Stimulated activated CD4-positive, alpha-beta T cell treated with anti-CD3 and anti-CD28 coated beads, Interleukin-4, amount 100 ng/mL, for 24 hours (primary cell): Measurements from ENCODE around the gene HS6ST2.
"Not testable (repeated sequence)": the region's sequence is repeated elsewhere in the genome, so short reads cannot be mapped to it uniquely, and the experiment has no call there.

Experiments
- DNase-seq: peaks from one replicate; pipeline ENCODE4 v3.0.0-alpha.2; 2020

HS6ST2 gene

DNA sequence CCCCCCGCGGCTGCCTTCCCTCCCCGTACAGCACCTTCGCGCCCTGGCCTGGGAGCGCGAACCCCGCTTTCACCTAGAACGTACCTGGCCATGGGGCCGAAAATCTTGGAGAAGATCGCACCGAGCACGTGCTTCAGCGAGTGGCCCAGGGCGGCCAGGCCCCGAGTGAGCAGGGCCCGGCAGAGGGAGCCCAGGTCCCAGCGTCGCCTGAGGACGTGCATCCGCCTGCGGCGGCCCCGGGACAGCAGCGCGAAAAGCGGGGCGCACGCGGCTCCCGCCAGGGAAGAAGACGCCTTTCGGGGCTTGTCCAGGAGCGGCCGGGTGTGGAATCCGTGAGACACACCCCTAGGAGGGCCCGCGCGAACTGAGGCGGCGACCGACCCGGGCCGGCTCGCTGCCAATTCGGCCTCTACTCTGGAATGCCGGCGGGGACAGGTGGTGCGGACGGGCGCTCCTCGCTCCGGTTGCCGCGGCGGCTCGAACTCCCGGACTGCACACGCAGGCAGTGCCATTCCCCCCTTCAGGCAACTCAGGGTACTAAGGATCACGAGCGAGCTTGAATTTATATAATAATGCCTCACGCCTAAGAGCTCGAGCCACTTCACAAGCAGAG, at the start of gene HS6ST2:
HS6ST2 (minus strand) TSS at position 539 of the 613 bp plus-strand sequence.
- no peak for DNase-seq

DNA sequence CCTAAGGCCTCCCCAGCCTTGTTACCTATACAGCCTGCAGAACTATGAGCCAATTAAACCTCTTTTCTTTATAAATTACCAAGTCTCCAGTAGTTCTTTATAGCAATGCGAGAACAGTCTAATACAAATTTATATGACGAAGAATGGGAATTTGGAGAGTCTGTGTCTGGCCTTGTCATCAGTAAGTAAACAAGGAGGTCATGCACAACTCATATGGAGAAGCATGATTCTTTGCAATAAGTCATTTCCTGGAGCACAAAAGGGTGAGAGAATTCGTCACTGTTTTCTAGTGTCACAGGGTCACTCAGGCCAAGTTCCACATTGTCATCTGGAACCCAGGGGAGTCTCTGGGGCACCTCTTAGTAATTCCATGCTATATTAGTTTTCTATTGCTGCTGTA, 49.0 kb upstream of the HS6ST2 start:
- DNase-seq = no peak

GRCh38 chrX:133005616-133006015, 47.2 kb upstream of the HS6ST2 start:
- no peak for DNase-seq

DNA sequence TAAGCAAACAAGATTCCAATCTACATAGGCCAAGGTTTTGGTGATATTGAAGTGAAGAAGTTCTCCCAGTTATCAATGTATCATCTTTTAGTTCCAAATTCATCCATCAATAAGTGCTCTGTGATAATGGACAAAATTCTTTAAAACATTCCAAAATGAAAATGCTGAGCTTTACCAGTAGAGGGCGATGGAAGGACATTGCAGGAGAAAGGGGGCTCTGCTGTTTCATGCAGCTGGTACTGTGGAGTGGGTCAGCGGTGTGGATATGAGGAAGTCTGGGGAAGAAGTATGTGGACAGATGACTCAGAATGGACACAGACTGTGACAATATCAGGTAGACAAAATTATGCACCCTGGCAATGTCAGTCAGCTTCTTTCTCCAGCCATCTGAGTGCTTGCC, 46.6 kb upstream of the HS6ST2 start:
- no peak for DNase-seq

- no peak for DNase-seq
Measured at GRCh38 chrX:132999209-132999608, 40.8 kb upstream of the HS6ST2 start.

DNA sequence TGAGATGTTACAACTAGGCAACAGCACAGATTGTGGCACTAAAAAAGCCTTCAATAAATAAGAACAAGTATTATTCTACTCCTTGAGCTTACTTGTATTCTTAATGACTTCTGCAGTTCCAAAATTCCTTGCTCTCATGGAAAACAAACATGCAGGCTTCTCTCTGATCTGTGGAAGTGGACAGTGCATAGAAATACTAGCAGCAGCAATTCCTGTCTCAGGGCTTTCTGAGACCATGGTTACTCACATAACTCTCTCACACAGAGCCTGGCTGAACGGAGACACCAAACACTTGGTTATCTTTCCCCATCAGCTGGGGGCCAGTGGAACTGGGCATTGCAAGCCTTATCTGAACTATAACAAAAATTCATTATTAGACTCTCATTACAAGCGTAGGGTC, 32.4 kb upstream of the HS6ST2 start:
- no peak for DNase-seq

GRCh38 chrX:132986556-132986955, 28.1 kb upstream of the HS6ST2 start:
- no peak for DNase-seq

GRCh38 chrX:132984058-132984650, 25.7 kb upstream of the HS6ST2 start:
- DNase-seq = no peak

GRCh38 chrX:132983496-132983895, 25.1 kb upstream of the HS6ST2 start:
- DNase-seq = no peak

DNA sequence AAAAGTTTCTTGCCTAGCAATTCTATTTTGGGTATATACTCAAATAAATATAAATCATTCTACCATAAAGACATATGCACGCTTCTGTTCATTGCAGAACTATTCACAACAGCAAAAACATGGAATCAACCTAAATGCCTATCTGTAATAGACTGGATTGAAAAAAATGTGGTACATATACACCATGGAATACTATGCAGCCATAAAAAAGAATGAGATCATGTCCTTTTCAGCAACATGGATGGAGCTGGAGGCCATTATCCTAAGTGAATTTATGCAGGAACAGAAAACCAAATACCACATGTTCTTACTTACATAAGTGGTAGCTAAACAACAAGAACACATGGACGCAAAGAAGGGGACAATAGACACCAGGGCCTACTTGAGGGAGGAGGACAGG, 21.6 kb upstream of the HS6ST2 start:
- not testable (repeated sequence) for DNase-seq

- no peak for DNase-seq
Measured at GRCh38 chrX:132968296-132968949, 10.0 kb upstream of the HS6ST2 start.

DNA sequence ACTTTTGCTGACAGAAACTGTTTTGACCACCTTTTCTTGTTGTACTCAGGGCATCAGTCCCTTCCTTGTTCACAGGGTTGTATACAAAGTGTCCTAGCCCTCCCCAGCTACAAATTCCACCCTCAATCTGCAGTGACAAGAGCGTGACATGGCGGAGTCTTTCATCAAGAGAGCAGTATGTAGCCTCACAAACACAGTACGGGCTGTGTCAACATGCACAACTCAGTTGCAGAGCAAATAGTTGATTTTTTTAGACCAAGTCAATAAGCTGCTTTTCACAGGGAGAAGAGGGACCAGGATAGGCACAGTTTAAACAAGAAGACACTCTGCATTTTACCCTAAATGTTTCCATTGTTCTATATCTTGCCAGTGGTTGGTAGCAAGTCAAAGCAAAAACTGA, 8.6 kb upstream of the HS6ST2 start:
- DNase-seq = no peak

DNA sequence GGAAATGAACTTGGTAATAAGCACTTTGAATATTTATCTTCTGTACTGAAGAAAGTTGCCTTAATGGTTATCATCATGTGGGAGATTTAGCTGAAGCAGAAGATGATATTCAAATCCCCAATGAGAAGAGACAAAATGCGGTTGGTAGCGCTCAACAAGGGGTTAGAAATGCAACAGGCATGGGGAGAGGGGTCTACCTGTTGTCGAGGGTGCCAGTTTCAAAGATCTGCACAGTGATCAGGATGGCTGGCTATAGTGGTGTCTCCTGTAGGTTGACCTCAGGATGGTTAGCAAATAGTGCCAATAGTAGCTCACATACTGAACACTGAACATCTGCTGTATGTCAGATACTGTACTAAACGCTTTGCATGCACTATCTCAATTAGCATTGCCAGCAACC, 7.0 kb upstream of the HS6ST2 start:
- no peak for DNase-seq

DNA sequence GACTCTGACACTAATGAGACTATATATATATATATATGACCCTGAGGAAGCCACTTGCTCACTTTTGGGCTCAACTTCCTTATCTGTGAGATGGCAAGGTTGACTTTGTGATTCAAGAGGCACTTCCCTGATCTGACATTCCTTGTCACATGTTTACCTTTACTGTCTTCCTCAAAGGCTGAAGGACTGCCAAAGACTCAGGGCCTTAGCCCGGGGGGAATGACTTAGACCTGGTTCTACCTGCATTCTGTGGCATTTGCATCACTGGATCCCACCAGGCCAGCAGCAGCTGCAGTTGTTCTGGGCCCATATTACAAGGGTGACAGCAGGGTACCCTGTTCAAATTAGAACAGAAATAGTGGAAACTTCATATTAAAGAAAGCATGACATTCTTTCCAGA, 3.1 kb upstream of the HS6ST2 start:
- DNase-seq = no peak

- DNase-seq = no peak
Measured at GRCh38 chrX:132957211-132958090, 978 bp downstream of the HS6ST2 start.

GRCh38 chrX:132956421-132957210, 1.8 kb downstream of the HS6ST2 start:
- no peak for DNase-seq

DNA sequence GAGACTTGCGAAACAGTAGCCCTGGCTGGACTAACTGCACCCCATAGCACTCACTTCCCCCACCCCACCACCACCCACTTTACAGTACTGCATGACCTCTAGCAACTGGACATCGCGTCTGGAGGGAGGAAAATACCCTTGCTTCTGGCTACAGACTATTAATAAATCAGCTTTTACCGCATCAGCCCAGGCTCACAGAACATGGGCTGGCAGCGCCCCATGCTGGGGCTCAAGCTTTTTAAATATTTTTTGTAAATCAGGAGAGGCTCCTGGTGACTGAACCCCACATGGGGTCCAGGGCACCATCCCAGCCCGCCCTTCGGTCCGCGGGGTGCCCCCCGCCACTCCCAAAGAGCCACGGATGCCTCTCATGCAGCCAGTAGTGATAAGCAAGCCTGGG, 2.7 kb downstream of the HS6ST2 start:
- DNase-seq = no peak

- DNase-seq = no peak
Measured at GRCh38 chrX:132954323-132954722, 4.1 kb downstream of the HS6ST2 start.

GRCh38 chrX:132953354-132953753, 5.1 kb downstream of the HS6ST2 start:
- DNase-seq = no peak

DNA sequence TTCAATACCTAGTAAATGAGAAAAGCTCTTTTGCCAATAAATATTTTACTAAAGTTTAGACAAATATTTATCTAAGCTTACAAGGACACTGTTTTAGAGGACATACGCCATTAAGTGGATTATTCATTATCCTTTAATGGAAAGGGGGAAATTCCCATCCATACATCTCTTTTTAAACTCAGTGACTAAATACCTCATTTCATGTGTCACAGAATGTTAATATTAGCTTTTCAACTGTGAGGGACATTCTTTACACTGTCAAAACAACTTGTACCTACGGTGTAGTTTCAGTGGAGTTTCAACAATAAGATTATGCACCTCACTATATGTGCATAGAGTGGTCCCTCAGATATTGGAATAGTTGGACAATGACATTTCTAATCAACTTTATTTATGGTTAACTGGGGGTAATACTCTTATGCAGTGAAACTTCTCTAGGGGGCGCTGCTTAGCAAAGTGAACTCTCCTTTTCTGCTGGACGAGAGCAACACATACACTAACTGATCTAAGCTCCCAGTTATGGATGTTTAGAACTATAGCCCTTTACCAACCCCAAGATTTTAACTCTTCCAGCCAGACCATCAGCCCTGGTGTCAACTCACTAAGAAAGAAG, 9.7 kb downstream of the HS6ST2 start:
- DNase-seq = no peak

DNA sequence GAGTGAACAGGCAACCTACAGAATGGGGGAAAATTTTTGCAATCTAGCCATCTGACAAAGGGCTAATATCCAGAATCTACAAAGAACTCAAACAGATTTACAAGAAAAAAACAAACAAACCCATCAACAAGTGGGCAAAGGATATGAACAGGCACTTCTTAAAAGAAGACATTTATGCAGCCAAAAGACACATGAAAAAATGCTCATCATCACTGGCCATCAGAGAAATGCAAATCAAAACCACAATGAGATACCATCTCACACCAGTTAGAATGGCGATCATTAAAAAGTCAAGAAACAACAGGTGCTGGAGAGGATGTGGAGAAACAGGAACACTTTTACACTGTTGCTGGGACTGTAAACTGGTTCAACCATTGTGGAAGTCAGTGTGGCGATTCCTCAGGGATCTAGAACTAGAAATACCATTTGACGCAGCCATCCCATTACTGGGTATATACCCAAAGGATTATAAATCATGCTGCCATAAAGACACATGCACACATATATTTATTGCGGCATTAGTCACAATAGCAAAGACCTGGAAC, 13.3 kb downstream of the HS6ST2 start:
- not testable (repeated sequence) for DNase-seq

DNA sequence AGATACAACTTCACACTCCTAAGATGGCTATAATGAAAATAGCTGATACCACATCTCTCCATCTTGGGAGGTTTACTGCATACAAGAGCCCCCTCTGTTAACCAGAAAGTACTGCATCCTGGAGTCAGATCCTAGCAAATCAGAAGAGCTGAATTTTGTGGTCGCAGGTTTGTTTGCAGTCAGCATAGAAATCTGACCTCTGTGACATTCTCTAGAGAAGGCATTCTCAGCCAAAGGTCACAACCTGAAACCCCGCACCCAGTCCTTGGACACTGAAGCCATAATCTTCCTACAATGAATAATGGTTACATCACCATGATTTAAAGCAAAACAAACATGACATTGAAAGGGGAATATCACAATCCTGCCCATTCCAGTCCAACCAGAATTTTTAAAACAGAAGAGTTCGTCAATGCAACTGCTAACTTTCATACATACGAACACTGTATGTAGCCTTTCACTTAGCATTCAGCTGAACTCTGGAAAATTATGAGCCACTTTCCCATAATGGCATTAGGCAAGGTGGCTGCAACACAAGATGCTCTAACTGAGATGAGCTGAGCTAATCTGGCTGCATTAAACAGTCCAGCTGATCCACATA, 17.6 kb downstream of the HS6ST2 start:
- DNase-seq = no peak
